NCI-H748 treated with DMSO at 0.1 percent for 48 hours (cell line): ENCODE data around the gene ACSM2B.
"Not testable (repeated sequence)": the region's sequence is repeated elsewhere in the genome, so short reads cannot be mapped to it uniquely, and the experiment has no call there.

Experiments used
- DNase-seq: peaks from one replicate; lab custom pipeline; 2025; lab: John Stamatoyannopoulos, UW

ACSM2B gene, protein sequence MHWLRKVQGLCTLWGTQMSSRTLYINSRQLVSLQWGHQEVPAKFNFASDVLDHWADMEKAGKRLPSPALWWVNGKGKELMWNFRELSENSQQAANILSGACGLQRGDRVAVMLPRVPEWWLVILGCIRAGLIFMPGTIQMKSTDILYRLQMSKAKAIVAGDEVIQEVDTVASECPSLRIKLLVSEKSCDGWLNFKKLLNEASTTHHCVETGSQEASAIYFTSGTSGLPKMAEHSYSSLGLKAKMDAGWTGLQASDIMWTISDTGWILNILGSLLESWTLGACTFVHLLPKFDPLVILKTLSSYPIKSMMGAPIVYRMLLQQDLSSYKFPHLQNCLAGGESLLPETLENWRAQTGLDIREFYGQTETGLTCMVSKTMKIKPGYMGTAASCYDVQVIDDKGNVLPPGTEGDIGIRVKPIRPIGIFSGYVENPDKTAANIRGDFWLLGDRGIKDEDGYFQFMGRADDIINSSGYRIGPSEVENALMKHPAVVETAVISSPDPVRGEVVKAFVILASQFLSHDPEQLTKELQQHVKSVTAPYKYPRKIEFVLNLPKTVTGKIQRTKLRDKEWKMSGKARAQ

GRCh38 chr16:20576145-20576544, at the start of gene ACSM2B:
TSS of gene ACSM2B (minus strand) at chr16:20576367. CDS start at chr16:20564845, 11,522 bp downstream.
- not testable (repeated sequence) for DNase-seq

GRCh38 chr16:20624882-20625807, 49.0 kb upstream of the ACSM2B start:
- no peak for DNase-seq

- no peak for DNase-seq
Observed at GRCh38 chr16:20624205-20624604, 48.0 kb upstream of the ACSM2B start.

- no peak for DNase-seq
Observed at GRCh38 chr16:20622498-20622870, 46.3 kb upstream of the ACSM2B start.

DNA sequence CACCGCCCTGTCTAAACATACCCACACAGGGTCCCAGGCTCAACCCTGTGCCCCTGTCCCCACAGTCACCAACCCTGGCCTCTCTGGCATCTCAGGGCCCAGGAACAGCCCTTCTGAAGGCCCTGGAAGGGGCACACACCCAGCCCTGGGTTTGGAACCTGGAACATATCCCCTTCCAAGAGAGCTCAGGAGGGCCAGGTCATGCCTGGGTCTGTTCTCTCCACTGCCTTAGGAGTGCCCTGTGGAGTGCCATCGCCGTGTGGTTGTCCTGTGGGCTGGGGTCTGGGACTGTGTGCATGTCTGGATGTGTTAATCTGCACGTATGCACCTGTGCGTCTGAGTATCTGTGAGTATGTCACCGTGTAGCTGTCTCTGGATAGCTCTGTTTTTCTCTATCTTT, 45.2 kb upstream of the ACSM2B start:
- DNase-seq = no peak

DNA sequence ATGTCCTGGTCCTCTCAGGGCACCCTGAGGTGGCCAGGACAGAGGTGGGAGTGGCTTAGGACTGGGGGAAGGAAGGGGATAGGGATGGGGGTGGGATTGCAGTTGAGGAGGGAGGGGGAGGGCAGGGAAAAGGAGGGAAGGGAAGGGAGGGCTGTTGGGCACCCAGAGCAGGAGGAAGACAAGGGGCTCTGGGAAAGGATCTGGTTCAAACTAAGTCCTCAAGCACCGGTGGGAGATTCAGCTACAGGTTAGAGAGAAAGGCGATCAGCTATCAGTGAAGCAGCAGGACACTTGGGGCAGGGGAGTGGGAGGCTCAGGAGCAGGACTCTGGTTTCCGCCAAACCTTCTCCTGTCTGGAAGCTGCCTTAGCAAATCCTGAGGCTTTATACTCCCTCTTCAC, 44.6 kb upstream of the ACSM2B start:
- DNase-seq = no peak

DNA sequence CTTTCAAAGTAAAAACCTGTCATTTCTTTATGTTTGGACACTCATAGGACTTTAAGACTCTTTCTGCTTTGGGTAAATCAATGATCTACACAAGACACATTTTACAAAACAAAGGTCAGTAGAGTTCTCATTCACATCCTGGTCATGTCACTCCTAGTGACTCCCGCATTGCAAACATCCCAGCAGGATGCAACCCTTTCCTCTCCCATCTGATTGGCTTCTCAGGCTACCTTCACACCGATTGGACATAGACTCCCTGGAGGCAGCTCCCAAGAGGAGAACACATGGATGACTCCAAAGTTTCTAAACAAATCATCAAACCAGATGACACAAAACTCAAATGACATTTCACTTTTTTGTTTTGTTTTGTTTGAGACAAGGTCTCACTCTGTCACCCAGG, 43.8 kb upstream of the ACSM2B start:
- no peak for DNase-seq

GRCh38 chr16:20617271-20617670, 41.1 kb upstream of the ACSM2B start:
- DNase-seq = no peak

GRCh38 chr16:20614186-20615141, 38.3 kb upstream of the ACSM2B start:
- DNase-seq = no peak

DNA sequence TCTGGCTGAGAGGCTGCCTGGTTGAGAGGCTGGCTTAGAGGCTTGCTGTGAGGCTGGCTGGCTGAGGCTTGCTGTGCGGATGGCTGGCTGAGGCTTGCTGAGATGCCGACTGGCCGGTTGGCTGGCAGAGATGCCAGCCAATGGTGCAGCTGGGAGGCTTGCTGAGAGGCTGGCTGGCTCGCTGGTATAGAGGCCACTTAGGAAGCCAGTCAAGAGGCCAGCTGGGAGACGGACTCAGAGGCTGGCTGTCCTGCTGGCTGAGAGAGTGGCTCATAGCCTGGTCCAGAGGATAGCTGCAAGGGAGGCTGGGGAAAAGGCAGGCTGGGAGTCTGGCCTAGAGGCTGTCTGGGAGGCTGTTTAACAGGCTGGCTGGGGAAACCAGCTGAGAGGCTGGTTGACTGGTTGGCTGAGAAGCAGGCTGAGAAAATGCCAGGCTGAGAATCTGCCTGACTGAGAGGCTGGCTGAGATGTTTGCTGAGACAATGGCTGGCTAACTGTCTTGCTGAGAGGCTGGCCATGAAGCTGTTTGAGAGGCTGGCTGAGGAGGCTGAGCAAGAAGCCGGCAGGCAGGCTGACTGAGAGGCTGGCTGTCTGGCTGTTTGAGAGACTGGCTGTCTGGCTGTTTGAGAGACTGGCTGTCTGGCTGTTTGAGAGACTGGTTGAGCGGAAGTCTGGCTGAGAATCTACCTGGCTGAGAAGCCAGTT, 37.5 kb upstream of the ACSM2B start:
- no peak for DNase-seq

- DNase-seq = no peak
Observed at GRCh38 chr16:20612551-20613480, 36.6 kb upstream of the ACSM2B start.

DNA sequence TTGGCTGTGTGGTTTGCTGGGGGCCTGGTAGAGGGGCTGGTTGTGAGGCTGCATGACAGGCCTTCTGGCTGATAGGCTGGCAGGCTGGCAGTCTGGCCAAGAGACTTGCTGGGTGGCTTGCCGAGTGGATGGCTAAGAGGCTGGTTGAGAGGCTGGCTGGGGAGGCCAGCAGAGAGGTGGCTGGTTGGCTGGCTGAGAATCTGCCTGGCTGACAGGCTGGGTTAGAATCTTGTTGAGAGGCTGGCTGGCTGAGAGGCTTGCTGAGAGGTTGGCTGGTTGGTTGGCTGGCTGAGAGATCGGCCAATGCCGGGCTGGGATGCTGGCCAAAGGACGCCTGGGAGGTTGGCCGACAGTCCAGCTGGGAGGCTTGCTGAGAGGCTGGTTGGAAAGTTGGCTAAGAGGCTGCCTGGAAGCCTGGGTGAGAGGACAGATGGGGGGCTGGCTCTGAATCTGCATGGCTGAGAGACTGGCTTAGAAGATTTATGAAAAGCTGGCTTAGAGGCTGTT, 35.9 kb upstream of the ACSM2B start:
- DNase-seq = no peak

DNA sequence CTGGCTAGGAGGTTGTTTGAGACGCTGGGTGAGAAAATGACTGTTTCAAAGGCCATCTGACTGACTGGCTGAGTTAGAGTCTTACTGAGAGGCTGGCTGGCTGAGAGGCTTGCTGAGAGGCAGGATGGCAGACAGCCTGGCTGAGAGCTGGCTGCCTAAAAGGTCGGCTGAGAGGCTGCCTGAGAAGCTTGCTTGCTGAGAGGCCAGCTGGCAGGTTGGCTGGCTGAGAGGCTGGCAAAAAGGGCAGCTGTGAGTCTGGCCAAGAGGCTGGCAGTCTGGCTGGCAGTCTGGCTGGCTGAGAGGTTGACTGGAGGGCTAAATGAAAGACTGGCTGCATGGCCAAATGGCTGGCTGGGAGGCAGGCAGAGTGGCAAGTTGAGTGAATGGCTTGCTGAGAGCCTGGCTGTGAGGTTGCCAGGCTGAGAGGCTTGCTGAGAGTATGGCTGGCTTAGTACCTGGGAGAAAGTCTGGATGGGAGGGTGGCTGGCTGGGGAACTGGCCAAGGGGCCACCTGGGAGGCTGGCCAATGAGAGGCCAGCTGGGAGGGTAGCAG, 35.3 kb upstream of the ACSM2B start:
- no peak for DNase-seq

DNA sequence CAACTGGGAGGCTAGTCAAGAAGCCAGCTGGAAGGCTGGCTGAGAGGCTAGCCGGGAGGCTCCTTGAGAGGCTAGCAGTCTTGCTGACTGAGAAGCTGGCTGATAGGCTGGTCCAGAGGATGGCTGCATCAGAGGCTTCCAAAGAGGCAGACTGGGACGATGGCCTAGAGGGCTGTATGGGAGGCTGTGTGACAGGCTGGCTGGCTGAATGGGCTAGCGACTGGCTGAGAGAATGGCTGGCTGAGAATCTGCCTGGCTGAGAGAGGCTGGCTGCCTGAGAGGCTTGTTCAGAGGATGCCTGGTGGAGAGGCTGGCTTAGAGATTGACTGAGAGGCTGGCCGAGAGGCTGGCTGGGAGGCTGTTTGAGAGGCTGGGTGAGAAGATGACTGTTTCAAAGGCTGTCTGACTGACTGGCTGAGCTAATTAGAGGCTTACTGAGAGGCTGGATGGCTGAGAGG, 34.8 kb upstream of the ACSM2B start:
- no peak for DNase-seq

- DNase-seq = peak; percentile 34
Observed at GRCh38 chr16:20610211-20610891, 34.2 kb upstream of the ACSM2B start.

- not testable (repeated sequence) for DNase-seq
Observed at GRCh38 chr16:20602205-20602604, 26.0 kb upstream of the ACSM2B start.

DNA sequence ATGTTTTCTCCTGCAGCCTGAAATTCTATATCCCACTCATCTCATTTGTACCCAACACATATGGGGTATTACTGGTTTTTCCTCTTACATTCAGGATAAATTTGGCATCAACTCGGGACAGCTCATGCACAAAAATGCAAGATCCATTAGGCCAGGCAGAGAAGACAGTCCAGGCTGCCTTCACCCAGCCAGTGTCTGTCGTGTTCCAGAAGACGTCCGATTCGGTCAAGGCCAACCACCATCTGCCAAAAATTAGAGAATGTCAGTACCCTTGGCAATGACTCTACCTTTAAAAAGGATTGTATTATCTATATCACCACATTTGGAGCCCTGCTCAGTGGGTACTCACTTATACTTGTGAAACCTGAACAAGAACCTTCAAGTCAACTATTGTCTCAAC, 23.3 kb upstream of the ACSM2B start:
- DNase-seq = not testable (repeated sequence)

- no peak for DNase-seq
Observed at GRCh38 chr16:20598832-20599469, 22.8 kb upstream of the ACSM2B start.
